Neural crest cell (in vitro differentiated cells): ENCODE data around the gene AARS2. TPM values are rescaled to one million over a fixed set of nuclear protein-coding genes. Genes with fewer than 3 reads are reported as not detected.

Experiments
- DNase-seq: peaks from one replicate; pipeline ENCODE4 v3.0.0; 2021; ENCODE audit warnings: low read depth, mixed read lengths, low spot score
- H3K27ac Mint-ChIP-seq: one replicate; pipeline ENCODE4 v1.8.0; 2021; ENCODE audit warnings: mild to moderate bottlenecking, mixed read lengths; ENCODE audit not compliant: unreplicated experiment
- H3K27me3 Mint-ChIP-seq: 2 replicates; pipeline ENCODE4 v1.8.0; 2021; ENCODE audit warnings: low read depth, mild to moderate bottlenecking, mixed read lengths
- H3K36me3 Mint-ChIP-seq: 2 replicates; pipeline ENCODE4 v1.8.0; 2021; ENCODE audit warnings: low read depth, mild to moderate bottlenecking, mixed read lengths
- H3K4me1 Mint-ChIP-seq: 2 replicates; pipeline ENCODE4 v1.8.0; 2021; ENCODE audit warnings: mixed read lengths
- H3K4me3 Mint-ChIP-seq: one replicate; pipeline ENCODE4 v1.8.0; 2021; ENCODE audit warnings: mild to moderate bottlenecking, mixed read lengths
- H3K9me3 Mint-ChIP-seq: 2 replicates; pipeline ENCODE4 v1.8.0; 2021; ENCODE audit warnings: mixed read lengths
- total RNA-seq: library from RNA; stranded (reverse); gene quantifications from 2 replicates; pipeline ENCODE4 v1.2.1, GENCODE V29; 2021
- TF ChIP-seq, protein P1 (sequence below): fragments of 200-600 bp; sonication (generic); conservative IDR thresholded peaks from 2 replicates; pipeline ENCODE4 v1.5.0; 2021; ENCODE audit warnings: antibody characterized with exemption, mild to moderate bottlenecking

The AARS2 gene
- total RNA-seq, 1 donor from 2014 or later, result 33.6 TPM

DNA sequence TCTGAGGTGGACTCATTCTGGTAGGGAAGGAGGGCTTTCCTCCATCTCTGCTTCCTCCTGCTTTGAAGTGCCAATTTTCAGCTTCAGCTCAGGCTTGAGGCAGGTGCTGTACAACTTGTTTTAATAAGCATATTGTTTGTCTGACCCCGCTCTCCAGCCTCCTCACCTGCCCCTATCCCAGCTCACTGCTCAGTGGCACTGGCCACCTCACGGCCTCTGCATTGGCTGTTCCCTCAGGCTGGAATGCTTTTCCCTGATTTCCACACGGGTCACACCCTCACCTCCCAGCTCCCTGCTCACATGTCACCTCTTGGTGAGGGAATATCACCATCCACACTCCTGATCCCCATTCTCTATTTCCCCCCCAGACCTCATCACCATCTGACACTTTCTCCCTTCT is 14.3 kb downstream of the AARS2 start:
- Mint-ChIP-seq H3K9me3 (no peaks in the 10 kb centered on the region), H3K4me1 (peaks cover 20% of the 10 kb centered on the region), H3K27me3 (peaks cover 49% of the 10 kb centered on the region), H3K27ac (no peak overlapping the region), H3K4me3 (peak overlapping the region; percentile 81), H3K36me3 (peaks cover 12% of the 10 kb centered on the region)
- no peak for DNase-seq
- TF ChIP-seq, protein P1, sequence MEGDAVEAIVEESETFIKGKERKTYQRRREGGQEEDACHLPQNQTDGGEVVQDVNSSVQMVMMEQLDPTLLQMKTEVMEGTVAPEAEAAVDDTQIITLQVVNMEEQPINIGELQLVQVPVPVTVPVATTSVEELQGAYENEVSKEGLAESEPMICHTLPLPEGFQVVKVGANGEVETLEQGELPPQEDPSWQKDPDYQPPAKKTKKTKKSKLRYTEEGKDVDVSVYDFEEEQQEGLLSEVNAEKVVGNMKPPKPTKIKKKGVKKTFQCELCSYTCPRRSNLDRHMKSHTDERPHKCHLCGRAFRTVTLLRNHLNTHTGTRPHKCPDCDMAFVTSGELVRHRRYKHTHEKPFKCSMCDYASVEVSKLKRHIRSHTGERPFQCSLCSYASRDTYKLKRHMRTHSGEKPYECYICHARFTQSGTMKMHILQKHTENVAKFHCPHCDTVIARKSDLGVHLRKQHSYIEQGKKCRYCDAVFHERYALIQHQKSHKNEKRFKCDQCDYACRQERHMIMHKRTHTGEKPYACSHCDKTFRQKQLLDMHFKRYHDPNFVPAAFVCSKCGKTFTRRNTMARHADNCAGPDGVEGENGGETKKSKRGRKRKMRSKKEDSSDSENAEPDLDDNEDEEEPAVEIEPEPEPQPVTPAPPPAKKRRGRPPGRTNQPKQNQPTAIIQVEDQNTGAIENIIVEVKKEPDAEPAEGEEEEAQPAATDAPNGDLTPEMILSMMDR, result no peak

DNA sequence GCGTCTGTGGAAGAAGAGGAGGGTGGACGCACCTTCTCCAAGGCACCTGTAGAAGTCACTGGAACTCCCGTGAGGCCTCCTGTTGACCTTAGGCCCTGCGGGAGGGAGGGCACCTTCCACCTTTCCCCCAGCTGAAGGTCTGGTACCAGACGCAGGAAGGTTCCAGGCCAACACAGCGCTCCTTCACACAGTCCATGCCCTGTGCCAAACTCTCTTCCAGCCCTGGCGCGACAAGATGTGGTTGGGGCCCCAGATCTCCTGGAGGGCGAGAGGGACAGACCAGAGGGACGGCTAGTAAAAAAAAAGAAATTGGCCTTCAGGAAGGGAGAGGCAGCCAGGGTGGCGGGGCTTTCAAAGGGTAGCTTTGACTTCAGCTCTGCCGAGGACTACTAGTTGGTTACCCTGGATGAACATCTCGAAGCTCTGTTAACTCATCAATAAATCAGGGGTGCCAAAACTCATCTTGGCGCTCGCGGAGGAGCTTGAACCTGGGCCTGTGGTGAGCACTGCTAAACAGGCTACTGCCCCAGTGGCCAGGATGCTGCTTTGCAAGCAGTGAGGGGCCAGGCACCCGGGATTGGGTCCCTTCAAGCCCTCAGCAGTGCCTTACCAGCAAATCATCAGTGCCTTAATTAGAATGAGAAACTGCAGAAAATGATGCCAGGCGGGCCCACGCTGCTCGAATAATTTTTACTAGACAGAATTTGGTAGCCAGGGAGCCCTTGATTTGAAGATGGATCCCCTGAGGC is 14.9 kb downstream of the AARS2 start:
- peaks cover 55% of the 10 kb centered on the region for H3K27me3 Mint-ChIP-seq
- TF ChIP-seq, protein P1, result no peak
- H3K27ac Mint-ChIP-seq, result peak overlapping the region; percentile 12
- H3K9me3 Mint-ChIP-seq, result no peaks in the 10 kb centered on the region
- no peak for DNase-seq
- peaks cover 20% of the 10 kb centered on the region for H3K4me1 Mint-ChIP-seq
- peak overlapping the region; percentile 81 for H3K4me3 Mint-ChIP-seq
- H3K36me3 Mint-ChIP-seq, result peaks cover 12% of the 10 kb centered on the region

DNA sequence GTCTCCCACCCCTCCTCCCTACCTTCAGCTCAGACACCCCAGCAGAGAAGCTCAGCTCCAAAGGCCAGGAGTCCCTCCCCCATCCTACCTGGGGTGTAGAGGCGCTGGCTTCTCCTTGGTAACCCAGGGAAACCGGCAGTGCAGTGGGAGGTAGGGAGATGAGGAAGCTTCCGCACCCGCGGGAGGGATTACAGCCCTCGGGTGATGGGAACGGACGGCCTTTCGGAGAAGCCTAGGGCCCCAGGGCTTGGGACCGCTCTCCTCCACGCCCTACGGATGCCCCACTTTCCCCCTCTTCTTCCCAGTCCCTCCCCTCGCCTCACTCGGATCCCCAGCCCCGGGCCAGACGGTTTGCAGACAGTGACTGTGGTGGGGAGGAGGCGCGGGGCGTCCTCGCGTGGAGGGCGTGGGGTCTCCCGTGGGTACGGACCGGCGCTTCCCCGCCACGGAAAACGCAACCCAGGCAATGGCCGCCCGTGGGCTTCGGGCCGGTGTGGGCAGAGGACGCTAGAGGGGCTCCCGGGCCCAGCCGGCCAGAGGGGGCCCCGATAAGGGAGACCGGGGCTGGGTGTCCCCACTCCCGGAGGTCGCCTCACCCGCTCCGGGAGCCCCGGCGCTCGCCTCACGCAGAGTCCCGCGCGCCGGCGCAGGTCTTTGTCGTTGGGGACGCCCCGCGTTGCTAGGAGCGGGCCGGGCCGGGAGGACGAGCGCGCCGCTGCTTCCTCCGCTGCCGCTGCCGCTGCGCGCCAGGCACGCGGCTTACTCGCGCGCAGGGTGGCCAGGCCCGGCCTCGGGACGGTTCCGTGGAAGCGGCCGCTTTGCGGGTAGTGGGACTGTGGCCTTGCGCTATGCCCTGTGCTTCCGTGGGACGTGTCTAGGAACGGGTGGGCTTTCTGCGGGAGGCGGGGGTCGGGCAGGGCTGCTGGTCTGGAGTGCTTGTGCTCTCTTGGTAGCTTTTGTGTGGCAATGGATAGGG is 15.8 kb downstream of the AARS2 start:
- H3K4me1 Mint-ChIP-seq, result peaks cover 20% of the 10 kb centered on the region

DNA sequence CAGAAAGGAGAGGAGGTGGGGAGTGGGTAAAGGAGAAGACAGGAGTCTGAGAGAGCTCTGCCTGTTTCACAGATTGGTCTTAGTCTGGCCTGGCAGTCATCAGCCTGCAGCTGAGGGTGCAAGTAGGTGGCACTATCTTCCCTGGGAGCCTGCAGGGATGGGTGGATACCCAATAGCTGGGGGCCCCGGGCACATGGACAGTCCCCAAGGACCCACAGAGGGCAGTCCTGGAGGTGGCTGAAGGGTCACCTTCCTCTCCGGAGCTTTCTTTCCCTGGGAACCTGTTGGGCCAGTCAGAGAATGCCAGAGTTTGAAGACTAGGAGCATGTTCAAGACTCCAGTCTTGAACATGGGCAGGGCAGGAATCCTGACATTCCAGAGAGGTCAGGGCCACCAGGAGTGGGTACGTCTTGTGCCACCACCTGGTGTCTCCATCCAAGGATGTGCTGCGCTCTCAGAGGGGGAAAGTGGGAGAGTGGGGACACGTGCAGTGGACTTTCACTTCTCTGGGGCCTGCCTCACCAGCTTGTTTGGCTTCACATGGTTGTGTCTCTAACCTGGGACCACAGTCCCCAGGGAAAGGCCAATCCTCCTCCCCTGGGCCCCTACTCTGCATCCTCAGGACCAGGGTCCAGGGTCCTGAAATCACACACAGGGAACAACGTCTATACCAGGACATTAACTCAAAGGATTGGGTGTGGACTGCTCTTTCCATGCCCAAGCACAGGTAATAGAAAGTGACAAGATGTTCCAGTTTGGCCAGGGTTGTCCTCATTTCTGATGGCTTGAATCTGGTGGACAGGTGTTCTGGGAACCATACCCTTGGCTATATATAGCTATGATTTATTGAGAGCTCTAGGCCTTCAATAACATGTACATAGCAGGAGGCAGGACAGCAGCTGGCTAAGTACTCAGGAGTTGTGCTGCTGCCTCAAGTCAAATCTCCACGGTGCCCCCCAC is 18.0 kb downstream of the AARS2 start:
- H3K27me3 Mint-ChIP-seq, result peaks cover 84% of the 10 kb centered on the region
- H3K27ac Mint-ChIP-seq, result no peak overlapping the region
- H3K9me3 Mint-ChIP-seq, result no peaks in the 10 kb centered on the region
- H3K4me3 Mint-ChIP-seq, result peak overlapping the region; percentile 81
- DNase-seq, result no peak
- H3K36me3 Mint-ChIP-seq, result peaks cover 6% of the 10 kb centered on the region
- TF ChIP-seq, protein P1, result no peak
- peaks cover 20% of the 10 kb centered on the region for H3K4me1 Mint-ChIP-seq

More for the DNA sequence above, 15.8 kb downstream of the AARS2 start:
- H3K36me3 Mint-ChIP-seq, result peaks cover 12% of the 10 kb centered on the region
- peak overlapping the region; percentile 12 for H3K27ac Mint-ChIP-seq
- TF ChIP-seq, protein P1, result no peak
- DNase-seq, result peak; percentile 52
- peak overlapping the region; percentile 81 for H3K4me3 Mint-ChIP-seq
- peaks cover 64% of the 10 kb centered on the region for H3K27me3 Mint-ChIP-seq
- H3K9me3 Mint-ChIP-seq, result no peaks in the 10 kb centered on the region
